Ovary (tissue), 3 donors: ENCODE measurements around the gene REG3A.

Experiments
- POLR2A ChIP-seq: fragments of 450-650 bp; IDR thresholded peaks from one replicate; pipeline ENCODE4 v1.6.1; 2017; ENCODE audit warnings: antibody characterized with exemption, mild to moderate bottlenecking, moderate library complexity
- TF ChIP-seq, protein P1 (sequence below), 3 donors: fragments of 450-650 bp in 2 of 3; fragments of 200-600 bp in 1 of 3; IDR thresholded peaks; one replicate each; pipeline versions ENCODE4 v1.5.1 to v1.8.0; 2016 to 2022; ENCODE audit warnings: antibody characterized with exemption in 3 of 3, mild to moderate bottlenecking in 1 of 3
- donor health status: DM: no; HTN: no; CAD: no.

DNA sequence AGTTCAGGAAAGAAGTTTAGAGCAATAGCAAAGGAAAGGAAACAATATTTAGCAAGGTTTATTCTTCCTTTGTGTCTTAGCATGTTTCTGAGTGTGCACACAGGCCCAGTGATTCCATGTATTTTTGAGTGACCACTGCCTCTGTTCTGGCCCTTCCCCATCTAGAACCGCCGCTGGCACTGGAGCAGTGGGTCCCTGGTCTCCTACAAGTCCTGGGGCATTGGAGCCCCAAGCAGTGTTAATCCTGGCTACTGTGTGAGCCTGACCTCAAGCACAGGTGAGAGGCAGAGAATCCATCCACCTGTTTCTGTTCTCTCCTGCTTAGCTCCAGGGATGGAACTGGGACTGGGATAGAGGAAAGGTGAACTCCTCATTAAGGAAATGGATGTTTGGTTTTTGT, 36.9 kb downstream of the REG3A start:
- TF ChIP-seq, protein P1, sequence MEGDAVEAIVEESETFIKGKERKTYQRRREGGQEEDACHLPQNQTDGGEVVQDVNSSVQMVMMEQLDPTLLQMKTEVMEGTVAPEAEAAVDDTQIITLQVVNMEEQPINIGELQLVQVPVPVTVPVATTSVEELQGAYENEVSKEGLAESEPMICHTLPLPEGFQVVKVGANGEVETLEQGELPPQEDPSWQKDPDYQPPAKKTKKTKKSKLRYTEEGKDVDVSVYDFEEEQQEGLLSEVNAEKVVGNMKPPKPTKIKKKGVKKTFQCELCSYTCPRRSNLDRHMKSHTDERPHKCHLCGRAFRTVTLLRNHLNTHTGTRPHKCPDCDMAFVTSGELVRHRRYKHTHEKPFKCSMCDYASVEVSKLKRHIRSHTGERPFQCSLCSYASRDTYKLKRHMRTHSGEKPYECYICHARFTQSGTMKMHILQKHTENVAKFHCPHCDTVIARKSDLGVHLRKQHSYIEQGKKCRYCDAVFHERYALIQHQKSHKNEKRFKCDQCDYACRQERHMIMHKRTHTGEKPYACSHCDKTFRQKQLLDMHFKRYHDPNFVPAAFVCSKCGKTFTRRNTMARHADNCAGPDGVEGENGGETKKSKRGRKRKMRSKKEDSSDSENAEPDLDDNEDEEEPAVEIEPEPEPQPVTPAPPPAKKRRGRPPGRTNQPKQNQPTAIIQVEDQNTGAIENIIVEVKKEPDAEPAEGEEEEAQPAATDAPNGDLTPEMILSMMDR (IDR thresholded peaks at IDR 0.05), result no peak
- no peak for TF ChIP-seq POLR2A
